Stimulated activated CD4-positive, alpha-beta T cell treated with anti-CD3 and anti-CD28 coated beads, Interleukin-4, amount 100 ng/mL, for 1 hour (primary cell): Measurements from ENCODE around the gene PHB1.

Experiments used
- DNase-seq: peaks from one replicate; pipeline ENCODE4 v3.0.0-alpha.2; 2020

The PHB1 gene

GRCh38 chr17:49403514-49404289, 11.0 kb downstream of the PHB1 start:
- no peak for DNase-seq

GRCh38 chr17:49402706-49403105, 12.0 kb downstream of the PHB1 start:
- no peak for DNase-seq

GRCh38 chr17:49401971-49402611, 12.6 kb downstream of the PHB1 start:
- DNase-seq: no peak

GRCh38 chr17:49399995-49400394, 14.7 kb downstream of the PHB1 start:
- DNase-seq: no peak

- DNase-seq: no peak
Observed at GRCh38 chr17:49397586-49397985, 17.1 kb downstream of the PHB1 start.

- no peak for DNase-seq
Observed at GRCh38 chr17:49393491-49394255, 21.0 kb downstream of the PHB1 start.

GRCh38 chr17:49390548-49391324, 23.9 kb downstream of the PHB1 start:
- no peak for DNase-seq

GRCh38 chr17:49389514-49390347, 25.0 kb downstream of the PHB1 start:
- peak; percentile 11 for DNase-seq

GRCh38 chr17:49388692-49389513, 25.8 kb downstream of the PHB1 start:
- DNase-seq: no peak

GRCh38 chr17:49388290-49388640, 26.4 kb downstream of the PHB1 start:
- DNase-seq: no peak

GRCh38 chr17:49387498-49388289, 27.0 kb downstream of the PHB1 start:
- no peak for DNase-seq

- DNase-seq: no peak
Observed at GRCh38 chr17:49386373-49386772, 28.3 kb downstream of the PHB1 start.

- DNase-seq: no peak
Observed at GRCh38 chr17:49384951-49385350, 29.7 kb downstream of the PHB1 start.

GRCh38 chr17:49383060-49383459, 31.6 kb downstream of the PHB1 start:
- DNase-seq: no peak

GRCh38 chr17:49382556-49382955, 32.1 kb downstream of the PHB1 start:
- no peak for DNase-seq

- DNase-seq: no peak
Observed at GRCh38 chr17:49381793-49382192, 32.9 kb downstream of the PHB1 start.

- DNase-seq: no peak
Observed at GRCh38 chr17:49381033-49381432, 33.6 kb downstream of the PHB1 start.

- no peak for DNase-seq
Observed at GRCh38 chr17:49379926-49380325, 34.8 kb downstream of the PHB1 start.

GRCh38 chr17:49378311-49378710, 36.4 kb downstream of the PHB1 start:
- no peak for DNase-seq

- DNase-seq: no peak
Observed at GRCh38 chr17:49375544-49375943, 39.1 kb downstream of the PHB1 start.
